HuH-7.5 (cell line): ENCODE data around the gene XIAP.

Experiments
- DNase-seq: peaks from one replicate; pipeline ENCODE4 v3.0.0; 2011; ENCODE audit warnings: low spot score

Gene XIAP

GRCh38 chrX:123960956-123961267 is 101.1 kb downstream of the XIAP start:
- DNase-seq = no peak

- DNase-seq = no peak
Measured at GRCh38 chrX:123961268-123962005, 101.6 kb downstream of the XIAP start, which contains the start of gene STAG2. STAG2 (plus strand) TSS chrX:123961706; CDS start chrX:124022628, 60,922 bp downstream.

GRCh38 chrX:123962006-123962467 is 102.2 kb downstream of the XIAP start:
- no peak for DNase-seq

- peak; percentile 71 for DNase-seq
Measured at GRCh38 chrX:123962794-123963373, 103.0 kb downstream of the XIAP start.
